ENCODE data around the gene TTC14. TPM values are rescaled to one million over a fixed set of nuclear protein-coding genes. Genes with fewer than 3 reads are reported as not detected.

The TTC14 gene
- total RNA-seq, 2 donors from 2014 or later, result 34.6 to 48.1 TPM

GRCh38 chr3:180656406-180656805 lies 54.4 kb downstream of the TTC14 start:
- Mint-ChIP-seq H3K4me1 (peaks cover 7% of the 10 kb centered on the region), H3K27ac (no peak overlapping the region), H3K36me3 (ENCODE audit: low read depth) (no peaks in the 10 kb centered on the region), H3K27me3 (ENCODE audit: insufficient read depth) (no peaks in the 10 kb centered on the region), H3K4me3 (no peak overlapping the region), H3K9me3 (no peaks in the 10 kb centered on the region)
- H3K27me3 ChIP-seq (ENCODE audit: control insufficient read depth, insufficient read depth, low read length, poor library complexity, severe bottlenecking), result no peaks in the 10 kb centered on the region
- no peak overlapping the region for H3K9ac ChIP-seq (ENCODE audit: extremely low read depth, low read length, poor library complexity, severe bottlenecking)
- H3K9me3 ChIP-seq (ENCODE audit: control insufficient read depth, low read length), result no peaks in the 10 kb centered on the region
- no peaks in the 10 kb centered on the region for H3K36me3 ChIP-seq (ENCODE audit: control insufficient read depth, insufficient read depth, low read length)
- no peak overlapping the region for H3K4me3 ChIP-seq (ENCODE audit: low read length)
- 84 to 91% methylated on average over 3 to 4 of the region's 4 CpGs for WGBS, 2 experiments (ENCODE audit: insufficient coverage in 1 of 2, insufficient read length in 1 of 2)
- no peak overlapping the region for H3K27ac ChIP-seq (ENCODE audit: low read depth, low read length)
- TF ChIP-seq CTCF (conservative IDR thresholded peaks at IDR 0.05), result no peak
- no peaks in the 10 kb centered on the region for H3K4me1 ChIP-seq (ENCODE audit: control insufficient read depth, insufficient read depth, low read length)
- DNase-seq, result no peak

GRCh38 chr3:180657094-180657493 lies 55.1 kb downstream of the TTC14 start:
- Mint-ChIP-seq H3K9me3 (no peaks in the 10 kb centered on the region), H3K4me1 (peaks cover 7% of the 10 kb centered on the region), H3K27me3 (ENCODE audit: insufficient read depth) (no peaks in the 10 kb centered on the region), H3K4me3 (no peak overlapping the region), H3K27ac (no peak overlapping the region), H3K36me3 (ENCODE audit: low read depth) (no peaks in the 10 kb centered on the region)
- H3K27ac ChIP-seq (ENCODE audit: low read depth, low read length), result no peak overlapping the region
- WGBS, 2 experiments (ENCODE audit: insufficient coverage in 1 of 2, insufficient read length in 1 of 2), result 84 to 100% methylated on average over 1 to 4 of the region's 4 CpGs
- no peaks in the 10 kb centered on the region for H3K36me3 ChIP-seq (ENCODE audit: control insufficient read depth, insufficient read depth, low read length)
- H3K4me3 ChIP-seq (ENCODE audit: low read length), result no peak overlapping the region
- H3K9ac ChIP-seq (ENCODE audit: extremely low read depth, low read length, poor library complexity, severe bottlenecking), result no peak overlapping the region
- no peak for TF ChIP-seq CTCF (conservative IDR thresholded peaks at IDR 0.05)
- no peaks in the 10 kb centered on the region for H3K9me3 ChIP-seq (ENCODE audit: control insufficient read depth, low read length)
- H3K4me1 ChIP-seq (ENCODE audit: control insufficient read depth, insufficient read depth, low read length), result no peaks in the 10 kb centered on the region
- no peak for DNase-seq
- H3K27me3 ChIP-seq (ENCODE audit: control insufficient read depth, insufficient read depth, low read length, poor library complexity, severe bottlenecking), result no peaks in the 10 kb centered on the region

Other genes starting within 250 kb of the TTC14 start
- 1 to 10 TPM in 1 of 2 donors, under 1 TPM in 1; 0.20 to 1.1 TPM for gene CCDC39, start 77.3 kb downstream of the TTC14 start, total RNA-seq

All from endodermal cell (in vitro differentiated cells).